HepG2 (cell line): ENCODE results near the gene IGSF8. TPM values are rescaled to one million over a fixed set of nuclear protein-coding genes. Genes with fewer than 3 reads are reported as not detected.

ENCODE experiments used
- BHLHE40 ChIP-seq: IDR thresholded peaks from 2 replicates; pipeline ENCODE4 v1.6.1; 2011; ENCODE audit warnings: low read length, improper control_type of control experiment
- GATAD2A ChIP-seq: IDR thresholded peaks from 2 replicates; pipeline ENCODE4 v1.6.1; 2016
- NFYC ChIP-seq: IDR thresholded peaks from 2 replicates; pipeline ENCODE4 v1.6.1; 2016; ENCODE audit warnings: missing genetic modification reagents, missing compliant biosample characterization
- PHF8 ChIP-seq: sonication (generic); formaldehyde crosslinking; IDR thresholded peaks from 2 replicates; pipeline ENCODE4 v1.5.0; 2020; ENCODE audit warnings: missing genetic modification reagents
- RFXAP ChIP-seq: sonication (generic); formaldehyde crosslinking; IDR thresholded peaks from 2 replicates; pipeline ENCODE4 v1.4.0; 2020; ENCODE audit warnings: missing genetic modification reagents, borderline replicate concordance
- SMAD9 ChIP-seq: sonication (generic); formaldehyde crosslinking; IDR thresholded peaks from 2 replicates; pipeline ENCODE4 v1.5.1; 2020; ENCODE audit warnings: mild to moderate bottlenecking, missing genetic modification reagents
- TEAD2 ChIP-seq: sonication (generic); formaldehyde crosslinking; IDR thresholded peaks from 2 replicates; pipeline ENCODE4 v1.9.0; 2021; ENCODE audit warnings: missing genetic modification reagents
- YY1 ChIP-seq: IDR thresholded peaks from 2 replicates; pipeline ENCODE4 v1.6.1; 2011; ENCODE audit warnings: low read length, low read depth, moderate library complexity, mild to moderate bottlenecking; ENCODE audit not compliant: insufficient read depth, insufficient replicate concordance
- ZNF138 ChIP-seq: sonication (generic); formaldehyde crosslinking; IDR thresholded peaks from 2 replicates; pipeline ENCODE4 v1.5.0; 2020; ENCODE audit warnings: mild to moderate bottlenecking, low read depth, missing genetic modification reagents
- ZNF550 ChIP-seq: sonication (generic); formaldehyde crosslinking; IDR thresholded peaks from 2 replicates; pipeline ENCODE4 v1.4.0; 2020; ENCODE audit warnings: mild to moderate bottlenecking, missing genetic modification reagents, borderline replicate concordance
- ZNF619 ChIP-seq: sonication (generic); formaldehyde crosslinking; IDR thresholded peaks from 2 replicates; pipeline ENCODE4 v1.4.0; 2020; ENCODE audit warnings: mild to moderate bottlenecking, missing genetic modification reagents
- ZNF652 ChIP-seq: IDR thresholded peaks from 2 replicates; pipeline ENCODE4 v1.6.1; 2016; ENCODE audit warnings: low read depth, borderline replicate concordance
- ZNF777 ChIP-seq: sonication (generic); formaldehyde crosslinking; IDR thresholded peaks from 2 replicates; pipeline ENCODE4 v1.4.0; 2020; ENCODE audit warnings: missing genetic modification reagents
- polyA plus RNA-seq, 8 experiments: library from polyadenylated mRNA; depleted of rRNA in 3 of 8; stranded (reverse) in 7 of 8; unstranded in 1 of 8; fragments of >200 nt; fragmentation: Illumina TruSeq in 4 of 8; extraction: Trizol in 4 of 8; gene quantifications; 2 replicates each; pipeline versions ENCODE4 v1.2.1 to v1.2.3, GENCODE V29; 2011 to 2016; ENCODE audit warnings: low read depth in 4 of 8, missing spikeins in 1 of 8, mixed read lengths in 1 of 8; ENCODE audit not compliant: insufficient read depth in 1 of 8
- total RNA-seq, 5 experiments: library from RNA; depleted of rRNA; stranded (reverse); fragments of >200 nt; fragmentation: Illumina TruSeq; extraction: Trizol; gene quantifications; 2 replicates each; pipeline ENCODE4 v1.2.3, GENCODE V29; 2016; ENCODE audit warnings: low read depth in 1 of 5
- TF ChIP-seq, protein P1 (sequence below): sonication (generic); formaldehyde crosslinking; IDR thresholded peaks from 2 replicates; pipeline ENCODE4 v1.4.0; 2020; ENCODE audit warnings: missing genetic modification reagents, borderline replicate concordance
- TF ChIP-seq, protein P2 (sequence below): sonication (generic); formaldehyde crosslinking; IDR thresholded peaks from 2 replicates; pipeline ENCODE4; 2020; ENCODE audit warnings: missing genetic modification reagents, mild to moderate bottlenecking, borderline replicate concordance
- TF ChIP-seq, protein P3 (sequence below): sonication (generic); formaldehyde crosslinking; IDR thresholded peaks from 2 replicates; pipeline ENCODE4 v1.5.0; 2020; ENCODE audit warnings: mild to moderate bottlenecking, missing genetic modification reagents, borderline replicate concordance
- TF ChIP-seq, protein P4 (sequence below): sonication (generic); formaldehyde crosslinking; IDR thresholded peaks from 2 replicates; pipeline ENCODE4 v1.8.0; 2022; ENCODE audit warnings: missing genetic modification reagents, low read depth, mild to moderate bottlenecking, borderline replicate concordance

Gene IGSF8
- total and polyA plus RNA-seq, 2 of the 13 experiments (the other 11 are each of a cell fraction or from before 2014, with no cell fraction given): 24.0 to 41.0 TPM

DNA sequence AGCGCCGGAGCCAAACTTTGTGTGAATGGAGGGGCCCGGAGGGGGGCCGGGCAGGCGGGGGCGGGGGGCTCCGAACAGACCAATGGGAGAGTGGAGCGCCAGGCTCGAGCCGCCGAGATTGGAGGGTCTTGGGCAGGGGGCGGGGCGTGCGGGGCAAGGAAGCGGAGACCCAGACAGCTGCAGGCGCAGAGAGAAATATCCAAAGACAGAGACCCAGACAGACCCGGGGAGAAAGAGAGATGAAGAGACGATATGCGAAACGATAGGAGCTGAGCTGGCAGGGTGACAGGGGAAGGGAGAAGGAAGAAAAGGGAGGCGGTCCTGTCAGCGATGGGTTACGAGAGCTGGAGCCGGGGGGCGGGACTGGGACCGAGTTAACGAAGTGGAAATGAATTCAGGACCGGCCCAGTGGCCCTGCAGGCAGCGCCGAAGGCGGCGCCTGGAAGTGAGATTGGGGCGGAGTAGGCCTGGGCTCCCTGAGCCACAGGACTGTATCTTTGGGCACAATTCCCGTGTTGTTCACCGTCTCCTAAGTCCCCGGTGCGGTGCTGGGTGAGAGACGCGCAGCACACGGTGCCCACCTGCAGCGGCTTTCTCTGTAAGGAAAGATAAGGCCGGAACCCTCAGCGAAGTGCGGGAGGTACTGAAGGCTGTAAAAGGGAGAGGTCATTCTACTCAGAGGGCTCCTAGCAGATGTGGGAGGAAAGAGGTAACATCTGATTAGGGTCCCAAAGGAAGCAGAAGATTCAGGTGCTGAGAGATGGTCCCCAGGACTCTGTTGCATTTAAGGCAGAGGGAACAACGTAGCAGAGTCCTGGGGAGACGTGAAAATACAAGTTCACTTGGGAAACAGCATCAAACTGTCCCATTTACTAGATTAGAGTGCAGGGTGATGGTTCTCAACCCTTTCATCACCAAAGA lies 27.9 kb downstream of the IGSF8 start (continued):
- TF ChIP-seq, protein P1, sequence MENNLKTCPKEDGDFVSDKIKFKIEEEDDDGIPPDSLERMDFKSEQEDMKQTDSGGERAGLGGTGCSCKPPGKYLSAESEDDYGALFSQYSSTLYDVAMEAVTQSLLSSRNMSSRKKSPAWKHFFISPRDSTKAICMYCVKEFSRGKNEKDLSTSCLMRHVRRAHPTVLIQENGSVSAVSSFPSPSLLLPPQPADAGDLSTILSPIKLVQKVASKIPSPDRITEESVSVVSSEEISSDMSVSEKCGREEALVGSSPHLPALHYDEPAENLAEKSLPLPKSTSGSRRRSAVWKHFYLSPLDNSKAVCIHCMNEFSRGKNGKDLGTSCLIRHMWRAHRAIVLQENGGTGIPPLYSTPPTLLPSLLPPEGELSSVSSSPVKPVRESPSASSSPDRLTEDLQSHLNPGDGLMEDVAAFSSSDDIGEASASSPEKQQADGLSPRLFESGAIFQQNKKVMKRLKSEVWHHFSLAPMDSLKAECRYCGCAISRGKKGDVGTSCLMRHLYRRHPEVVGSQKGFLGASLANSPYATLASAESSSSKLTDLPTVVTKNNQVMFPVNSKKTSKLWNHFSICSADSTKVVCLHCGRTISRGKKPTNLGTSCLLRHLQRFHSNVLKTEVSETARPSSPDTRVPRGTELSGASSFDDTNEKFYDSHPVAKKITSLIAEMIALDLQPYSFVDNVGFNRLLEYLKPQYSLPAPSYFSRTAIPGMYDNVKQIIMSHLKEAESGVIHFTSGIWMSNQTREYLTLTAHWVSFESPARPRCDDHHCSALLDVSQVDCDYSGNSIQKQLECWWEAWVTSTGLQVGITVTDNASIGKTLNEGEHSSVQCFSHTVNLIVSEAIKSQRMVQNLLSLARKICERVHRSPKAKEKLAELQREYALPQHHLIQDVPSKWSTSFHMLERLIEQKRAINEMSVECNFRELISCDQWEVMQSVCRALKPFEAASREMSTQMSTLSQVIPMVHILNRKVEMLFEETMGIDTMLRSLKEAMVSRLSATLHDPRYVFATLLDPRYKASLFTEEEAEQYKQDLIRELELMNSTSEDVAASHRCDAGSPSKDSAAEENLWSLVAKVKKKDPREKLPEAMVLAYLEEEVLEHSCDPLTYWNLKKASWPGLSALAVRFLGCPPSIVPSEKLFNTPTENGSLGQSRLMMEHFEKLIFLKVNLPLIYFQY (CRISPR knock-in tag): peak; percentile 58; the same call in 1 of the 2 replicates
- TF ChIP-seq, protein P2, sequence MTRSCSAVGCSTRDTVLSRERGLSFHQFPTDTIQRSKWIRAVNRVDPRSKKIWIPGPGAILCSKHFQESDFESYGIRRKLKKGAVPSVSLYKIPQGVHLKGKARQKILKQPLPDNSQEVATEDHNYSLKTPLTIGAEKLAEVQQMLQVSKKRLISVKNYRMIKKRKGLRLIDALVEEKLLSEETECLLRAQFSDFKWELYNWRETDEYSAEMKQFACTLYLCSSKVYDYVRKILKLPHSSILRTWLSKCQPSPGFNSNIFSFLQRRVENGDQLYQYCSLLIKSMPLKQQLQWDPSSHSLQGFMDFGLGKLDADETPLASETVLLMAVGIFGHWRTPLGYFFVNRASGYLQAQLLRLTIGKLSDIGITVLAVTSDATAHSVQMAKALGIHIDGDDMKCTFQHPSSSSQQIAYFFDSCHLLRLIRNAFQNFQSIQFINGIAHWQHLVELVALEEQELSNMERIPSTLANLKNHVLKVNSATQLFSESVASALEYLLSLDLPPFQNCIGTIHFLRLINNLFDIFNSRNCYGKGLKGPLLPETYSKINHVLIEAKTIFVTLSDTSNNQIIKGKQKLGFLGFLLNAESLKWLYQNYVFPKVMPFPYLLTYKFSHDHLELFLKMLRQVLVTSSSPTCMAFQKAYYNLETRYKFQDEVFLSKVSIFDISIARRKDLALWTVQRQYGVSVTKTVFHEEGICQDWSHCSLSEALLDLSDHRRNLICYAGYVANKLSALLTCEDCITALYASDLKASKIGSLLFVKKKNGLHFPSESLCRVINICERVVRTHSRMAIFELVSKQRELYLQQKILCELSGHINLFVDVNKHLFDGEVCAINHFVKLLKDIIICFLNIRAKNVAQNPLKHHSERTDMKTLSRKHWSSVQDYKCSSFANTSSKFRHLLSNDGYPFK (CRISPR knock-in tag): no peak
- TF ChIP-seq, protein P3, sequence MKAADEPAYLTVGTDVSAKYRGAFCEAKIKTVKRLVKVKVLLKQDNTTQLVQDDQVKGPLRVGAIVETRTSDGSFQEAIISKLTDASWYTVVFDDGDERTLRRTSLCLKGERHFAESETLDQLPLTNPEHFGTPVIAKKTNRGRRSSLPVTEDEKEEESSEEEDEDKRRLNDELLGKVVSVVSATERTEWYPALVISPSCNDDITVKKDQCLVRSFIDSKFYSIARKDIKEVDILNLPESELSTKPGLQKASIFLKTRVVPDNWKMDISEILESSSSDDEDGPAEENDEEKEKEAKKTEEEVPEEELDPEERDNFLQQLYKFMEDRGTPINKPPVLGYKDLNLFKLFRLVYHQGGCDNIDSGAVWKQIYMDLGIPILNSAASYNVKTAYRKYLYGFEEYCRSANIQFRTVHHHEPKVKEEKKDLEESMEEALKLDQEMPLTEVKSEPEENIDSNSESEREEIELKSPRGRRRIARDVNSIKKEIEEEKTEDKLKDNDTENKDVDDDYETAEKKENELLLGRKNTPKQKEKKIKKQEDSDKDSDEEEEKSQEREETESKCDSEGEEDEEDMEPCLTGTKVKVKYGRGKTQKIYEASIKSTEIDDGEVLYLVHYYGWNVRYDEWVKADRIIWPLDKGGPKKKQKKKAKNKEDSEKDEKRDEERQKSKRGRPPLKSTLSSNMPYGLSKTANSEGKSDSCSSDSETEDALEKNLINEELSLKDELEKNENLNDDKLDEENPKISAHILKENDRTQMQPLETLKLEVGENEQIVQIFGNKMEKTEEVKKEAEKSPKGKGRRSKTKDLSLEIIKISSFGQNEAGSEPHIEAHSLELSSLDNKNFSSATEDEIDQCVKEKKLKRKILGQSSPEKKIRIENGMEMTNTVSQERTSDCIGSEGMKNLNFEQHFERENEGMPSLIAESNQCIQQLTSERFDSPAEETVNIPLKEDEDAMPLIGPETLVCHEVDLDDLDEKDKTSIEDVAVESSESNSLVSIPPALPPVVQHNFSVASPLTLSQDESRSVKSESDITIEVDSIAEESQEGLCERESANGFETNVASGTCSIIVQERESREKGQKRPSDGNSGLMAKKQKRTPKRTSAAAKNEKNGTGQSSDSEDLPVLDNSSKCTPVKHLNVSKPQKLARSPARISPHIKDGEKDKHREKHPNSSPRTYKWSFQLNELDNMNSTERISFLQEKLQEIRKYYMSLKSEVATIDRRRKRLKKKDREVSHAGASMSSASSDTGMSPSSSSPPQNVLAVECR: peak; percentile 56; the same call in 1 of the 2 replicates
- peak; percentile 27; the same call in 1 of the 2 replicates for TF ChIP-seq PHF8 (CRISPR knock-in tag)
- TF ChIP-seq BHLHE40: no peak
- TF ChIP-seq TEAD2 (CRISPR knock-in tag): no peak
- no peak for TF ChIP-seq GATAD2A (CRISPR knock-in tag)
- TF ChIP-seq, protein P4, sequence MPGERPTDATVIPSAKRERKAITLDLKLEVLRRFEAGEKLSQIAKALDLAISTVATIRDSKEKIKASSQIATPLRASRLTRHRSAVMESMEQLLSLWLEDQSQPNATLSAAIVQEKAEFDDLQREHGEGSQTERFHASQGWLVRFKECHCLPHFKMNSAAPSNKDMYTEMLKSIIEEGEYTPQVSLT: no peak
- TF ChIP-seq ZNF652 (CRISPR knock-in tag): no peak
- TF ChIP-seq NFYC: peak; percentile 55
- no peak for TF ChIP-seq ZNF550 (CRISPR knock-in tag)
- TF ChIP-seq RFXAP (CRISPR knock-in tag): 0 out of 2 replicates have a peak, but pooled peaks have one; percentile 13
- no peak for TF ChIP-seq ZNF138 (CRISPR knock-in tag)
- no peak for TF ChIP-seq SMAD9 (CRISPR knock-in tag)
- no peak for TF ChIP-seq ZNF777 (CRISPR knock-in tag)
- peak; percentile 17 for TF ChIP-seq YY1
- 0 out of 2 replicates have a peak, but pooled peaks have one; percentile 61 for TF ChIP-seq ZNF619
